ENCODE data around the gene PIK3C2B.

Gene PIK3C2B

GRCh38 chr1:204478921-204479320, 15.7 kb downstream of the PIK3C2B start:
- DNase-seq: no peak

GRCh38 chr1:204478172-204478899, 16.3 kb downstream of the PIK3C2B start:
- DNase-seq: no peak

- DNase-seq: no peak
These were observed 17.4 kb downstream of the PIK3C2B start for GRCh38 chr1:204477036-204477740.

GRCh38 chr1:204476563-204476962, 18.0 kb downstream of the PIK3C2B start:
- no peak for DNase-seq

GRCh38 chr1:204475656-204476432, 18.8 kb downstream of the PIK3C2B start:
- DNase-seq: no peak

- DNase-seq: no peak
These were observed 21.1 kb downstream of the PIK3C2B start for GRCh38 chr1:204473400-204473965.

GRCh38 chr1:204472660-204473059, 21.9 kb downstream of the PIK3C2B start:
- no peak for DNase-seq

GRCh38 chr1:204471687-204472086, 22.9 kb downstream of the PIK3C2B start:
- DNase-seq: no peak

GRCh38 chr1:204469304-204469703, 25.3 kb downstream of the PIK3C2B start:
- DNase-seq: no peak

- no peak for DNase-seq
These were observed 25.8 kb downstream of the PIK3C2B start for GRCh38 chr1:204468766-204469302.

- DNase-seq: no peak
These were observed 26.4 kb downstream of the PIK3C2B start for GRCh38 chr1:204468206-204468605.

- DNase-seq: no peak
These were observed 27.9 kb downstream of the PIK3C2B start for GRCh38 chr1:204466416-204467405.

GRCh38 chr1:204465546-204466415, 28.8 kb downstream of the PIK3C2B start:
- peak; percentile 21 for DNase-seq

GRCh38 chr1:204464701-204465100, 29.9 kb downstream of the PIK3C2B start:
- no peak for DNase-seq

GRCh38 chr1:204464187-204464631, 30.4 kb downstream of the PIK3C2B start:
- no peak for DNase-seq

- DNase-seq: no peak
These were observed 31.2 kb downstream of the PIK3C2B start for GRCh38 chr1:204463125-204464060.

GRCh38 chr1:204462229-204462561, 32.4 kb downstream of the PIK3C2B start:
- no peak for DNase-seq

GRCh38 chr1:204461331-204462228, 33.0 kb downstream of the PIK3C2B start:
- peak; percentile 27 for DNase-seq

Measured in hematopoietic multipotent progenitor cell treated with erythropoietin and hydrocortisone succinate and interleukin-3 and kit ligand, for 8 days (in vitro differentiated cells).